HL-60 (cell line): Measurements from ENCODE around the gene LGALS14.

Experiments used
- GABPA ChIP-seq: IDR thresholded peaks from 2 replicates; pipeline ENCODE4 v1.6.1; 2012; ENCODE audit warnings: low read depth
- POLR2AphosphoS5 ChIP-seq: IDR thresholded peaks from 2 replicates; pipeline ENCODE4 v1.6.1; 2012; ENCODE audit warnings: low read depth
- SPI1 ChIP-seq: IDR thresholded peaks from 2 replicates; pipeline ENCODE4 v1.6.1; 2012; ENCODE audit warnings: low read depth, mild to moderate bottlenecking, borderline replicate concordance
- TF ChIP-seq, protein P1 (sequence below): IDR thresholded peaks from one replicate; pipeline ENCODE4 v1.5.1; 2011; ENCODE audit warnings: low read length, control low read depth, inconsistent platforms; ENCODE audit not compliant: insufficient read depth
- TF ChIP-seq, protein P2 (sequence below): IDR thresholded peaks from 2 replicates; pipeline ENCODE4 v1.6.1; 2012; ENCODE audit warnings: low read depth; ENCODE audit not compliant: insufficient replicate concordance

DNA sequence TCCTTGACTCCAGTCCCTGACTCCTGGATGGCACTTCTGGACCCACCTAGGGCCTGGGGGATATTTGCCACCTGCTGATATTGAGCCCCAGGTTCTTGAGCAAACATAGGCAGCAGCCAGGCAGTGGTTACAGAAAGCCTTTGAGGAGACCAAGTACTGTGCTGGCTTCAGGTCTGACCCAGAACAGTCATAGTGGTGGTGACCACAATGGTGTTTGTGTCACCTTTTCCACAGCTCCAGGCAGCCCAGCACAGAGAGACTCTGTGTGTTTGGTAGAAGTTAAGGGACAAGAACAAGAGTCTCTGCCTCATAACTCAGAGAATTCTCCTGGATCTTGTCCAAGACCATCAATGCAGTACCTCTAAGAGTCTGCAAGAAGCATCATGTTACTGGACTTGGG is 48.1 kb downstream of the LGALS14 start:
- TF ChIP-seq, protein P1, sequence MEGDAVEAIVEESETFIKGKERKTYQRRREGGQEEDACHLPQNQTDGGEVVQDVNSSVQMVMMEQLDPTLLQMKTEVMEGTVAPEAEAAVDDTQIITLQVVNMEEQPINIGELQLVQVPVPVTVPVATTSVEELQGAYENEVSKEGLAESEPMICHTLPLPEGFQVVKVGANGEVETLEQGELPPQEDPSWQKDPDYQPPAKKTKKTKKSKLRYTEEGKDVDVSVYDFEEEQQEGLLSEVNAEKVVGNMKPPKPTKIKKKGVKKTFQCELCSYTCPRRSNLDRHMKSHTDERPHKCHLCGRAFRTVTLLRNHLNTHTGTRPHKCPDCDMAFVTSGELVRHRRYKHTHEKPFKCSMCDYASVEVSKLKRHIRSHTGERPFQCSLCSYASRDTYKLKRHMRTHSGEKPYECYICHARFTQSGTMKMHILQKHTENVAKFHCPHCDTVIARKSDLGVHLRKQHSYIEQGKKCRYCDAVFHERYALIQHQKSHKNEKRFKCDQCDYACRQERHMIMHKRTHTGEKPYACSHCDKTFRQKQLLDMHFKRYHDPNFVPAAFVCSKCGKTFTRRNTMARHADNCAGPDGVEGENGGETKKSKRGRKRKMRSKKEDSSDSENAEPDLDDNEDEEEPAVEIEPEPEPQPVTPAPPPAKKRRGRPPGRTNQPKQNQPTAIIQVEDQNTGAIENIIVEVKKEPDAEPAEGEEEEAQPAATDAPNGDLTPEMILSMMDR: no peak
- TF ChIP-seq POLR2AphosphoS5 (no peak), SPI1 (no peak), GABPA (no peak)
- TF ChIP-seq, protein P2, sequence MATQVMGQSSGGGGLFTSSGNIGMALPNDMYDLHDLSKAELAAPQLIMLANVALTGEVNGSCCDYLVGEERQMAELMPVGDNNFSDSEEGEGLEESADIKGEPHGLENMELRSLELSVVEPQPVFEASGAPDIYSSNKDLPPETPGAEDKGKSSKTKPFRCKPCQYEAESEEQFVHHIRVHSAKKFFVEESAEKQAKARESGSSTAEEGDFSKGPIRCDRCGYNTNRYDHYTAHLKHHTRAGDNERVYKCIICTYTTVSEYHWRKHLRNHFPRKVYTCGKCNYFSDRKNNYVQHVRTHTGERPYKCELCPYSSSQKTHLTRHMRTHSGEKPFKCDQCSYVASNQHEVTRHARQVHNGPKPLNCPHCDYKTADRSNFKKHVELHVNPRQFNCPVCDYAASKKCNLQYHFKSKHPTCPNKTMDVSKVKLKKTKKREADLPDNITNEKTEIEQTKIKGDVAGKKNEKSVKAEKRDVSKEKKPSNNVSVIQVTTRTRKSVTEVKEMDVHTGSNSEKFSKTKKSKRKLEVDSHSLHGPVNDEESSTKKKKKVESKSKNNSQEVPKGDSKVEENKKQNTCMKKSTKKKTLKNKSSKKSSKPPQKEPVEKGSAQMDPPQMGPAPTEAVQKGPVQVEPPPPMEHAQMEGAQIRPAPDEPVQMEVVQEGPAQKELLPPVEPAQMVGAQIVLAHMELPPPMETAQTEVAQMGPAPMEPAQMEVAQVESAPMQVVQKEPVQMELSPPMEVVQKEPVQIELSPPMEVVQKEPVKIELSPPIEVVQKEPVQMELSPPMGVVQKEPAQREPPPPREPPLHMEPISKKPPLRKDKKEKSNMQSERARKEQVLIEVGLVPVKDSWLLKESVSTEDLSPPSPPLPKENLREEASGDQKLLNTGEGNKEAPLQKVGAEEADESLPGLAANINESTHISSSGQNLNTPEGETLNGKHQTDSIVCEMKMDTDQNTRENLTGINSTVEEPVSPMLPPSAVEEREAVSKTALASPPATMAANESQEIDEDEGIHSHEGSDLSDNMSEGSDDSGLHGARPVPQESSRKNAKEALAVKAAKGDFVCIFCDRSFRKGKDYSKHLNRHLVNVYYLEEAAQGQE: no peak
